GM21576 (cell line): ENCODE measurements around the gene FGD3.

Experiments used
- ATAC-seq: cut with Tn5 transposase; IDR thresholded peaks from one replicate; pipeline ENCODE4 v1.9.1; 2021; ENCODE audit warnings: mild to moderate bottlenecking, moderate library complexity; ENCODE audit not compliant: unreplicated experiment

The FGD3 gene

DNA sequence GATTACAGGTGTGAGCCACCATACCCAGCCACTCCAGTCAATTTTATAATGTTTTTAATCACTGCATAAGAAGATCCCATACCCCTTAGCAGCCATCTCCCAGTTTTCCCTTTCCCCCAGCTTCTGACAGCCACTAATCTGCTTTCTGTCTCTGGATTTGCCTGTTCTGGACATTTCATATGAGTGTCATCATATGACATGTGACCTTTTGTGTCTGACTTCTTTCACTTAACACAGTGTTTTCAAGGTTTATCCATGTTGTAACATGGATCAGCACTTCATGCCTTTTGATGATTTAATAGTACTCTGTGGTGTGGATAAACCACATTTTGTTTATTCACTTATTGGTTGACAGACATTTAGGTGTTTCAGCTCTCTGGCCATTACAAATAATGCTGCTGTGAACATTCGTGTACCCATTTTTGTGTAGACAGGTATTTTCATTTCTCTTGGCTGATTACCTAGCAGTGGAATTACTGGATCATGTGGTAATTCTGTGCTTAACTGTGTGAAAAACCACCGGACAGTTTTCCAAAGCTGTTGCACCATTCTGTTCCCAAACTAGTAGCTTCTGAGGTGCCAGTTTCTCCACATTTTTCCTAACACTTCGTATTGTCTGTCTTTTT lies 119.8 kb downstream of the FGD3 start:
- no peak for ATAC-seq

DNA sequence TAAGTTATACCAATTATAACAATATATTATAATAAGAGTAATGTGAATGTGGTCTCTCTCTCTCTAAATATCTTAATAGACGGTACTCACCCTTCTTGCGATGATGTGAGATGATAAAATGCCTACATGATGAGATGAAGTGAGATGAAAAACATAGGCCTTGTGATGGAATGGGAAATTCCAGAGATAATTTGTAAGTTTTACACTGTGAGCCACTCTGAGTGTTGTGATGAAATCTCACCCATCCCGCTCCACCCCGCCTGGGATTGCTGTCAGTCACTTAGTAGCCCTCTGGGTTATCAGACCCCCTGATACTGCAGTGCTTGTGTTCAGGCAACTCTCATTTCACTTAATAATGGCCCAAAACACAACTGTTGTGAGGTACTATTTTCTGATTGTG lies 121.6 kb downstream of the FGD3 start:
- no peak for ATAC-seq

DNA sequence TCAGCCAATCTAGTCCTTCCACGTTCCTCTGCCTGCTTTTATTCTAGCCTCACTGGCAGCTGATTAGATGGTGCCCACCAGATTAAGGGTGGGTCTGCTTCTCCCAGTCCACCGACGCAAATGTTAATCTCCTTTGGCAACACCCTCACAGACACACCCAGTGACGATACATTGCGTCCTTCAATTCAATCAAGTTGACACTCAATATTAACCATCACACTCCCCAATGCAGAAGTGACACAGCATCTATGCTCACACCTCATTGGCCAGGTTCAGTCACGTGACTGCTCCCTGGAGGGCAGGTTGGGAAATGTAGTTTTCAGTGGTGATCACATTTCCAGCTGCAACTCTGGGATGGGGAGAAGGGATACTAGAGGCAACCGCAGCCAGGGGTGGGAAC lies 124.1 kb downstream of the FGD3 start:
- ATAC-seq: no peak

- no peak for ATAC-seq
These were observed 125.1 kb downstream of the FGD3 start for GRCh38 chr9:93072383-93072795.

- no peak for ATAC-seq
These were observed 128.9 kb downstream of the FGD3 start for GRCh38 chr9:93076101-93076791.

GRCh38 chr9:93076792-93077128 lies 129.4 kb downstream of the FGD3 start:
- ATAC-seq: no peak

GRCh38 chr9:93077367-93077766 lies 130.0 kb downstream of the FGD3 start:
- ATAC-seq: no peak

- no peak for ATAC-seq
These were observed 130.5 kb downstream of the FGD3 start for GRCh38 chr9:93077811-93078210.

DNA sequence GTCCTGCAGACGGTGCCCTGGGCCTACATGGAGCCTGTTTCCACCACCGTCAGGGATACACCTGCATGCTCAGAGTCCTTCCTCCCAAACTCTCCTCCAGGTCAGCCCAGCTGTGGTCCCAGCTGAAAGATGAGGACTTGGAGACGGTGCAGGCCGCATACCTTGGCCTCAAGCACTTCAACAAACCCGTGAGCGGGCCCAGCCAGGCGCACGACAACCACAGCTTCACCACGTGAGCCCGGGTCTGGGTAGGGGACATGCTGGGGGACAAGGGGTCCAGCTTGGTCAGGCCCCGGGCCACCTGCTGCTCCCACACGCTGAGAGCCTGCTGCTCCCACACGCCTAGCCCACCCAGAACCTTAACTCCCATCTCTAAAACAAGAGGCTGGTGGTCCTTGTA lies 132.0 kb downstream of the FGD3 start:
- no peak for ATAC-seq

DNA sequence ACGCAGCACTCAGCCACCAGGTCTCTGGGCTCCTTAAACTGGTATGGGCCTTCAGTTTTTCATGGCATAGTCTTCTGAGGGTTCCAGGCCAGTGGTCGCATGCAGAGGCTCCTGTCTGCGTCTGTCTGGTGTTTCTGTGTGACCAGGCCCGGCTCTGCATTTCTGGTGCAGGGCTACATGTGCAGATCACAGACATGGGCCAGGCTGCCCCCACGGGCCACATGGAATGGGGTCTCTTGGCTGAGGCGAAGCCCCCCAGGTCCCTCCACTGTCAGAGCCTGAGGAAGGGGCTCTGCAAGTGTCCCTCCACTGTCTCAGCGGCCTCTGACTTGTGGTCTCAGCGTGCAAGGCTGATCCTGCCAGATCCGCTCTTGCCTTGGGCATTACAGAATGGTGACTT lies 133.1 kb downstream of the FGD3 start:
- ATAC-seq: no peak

DNA sequence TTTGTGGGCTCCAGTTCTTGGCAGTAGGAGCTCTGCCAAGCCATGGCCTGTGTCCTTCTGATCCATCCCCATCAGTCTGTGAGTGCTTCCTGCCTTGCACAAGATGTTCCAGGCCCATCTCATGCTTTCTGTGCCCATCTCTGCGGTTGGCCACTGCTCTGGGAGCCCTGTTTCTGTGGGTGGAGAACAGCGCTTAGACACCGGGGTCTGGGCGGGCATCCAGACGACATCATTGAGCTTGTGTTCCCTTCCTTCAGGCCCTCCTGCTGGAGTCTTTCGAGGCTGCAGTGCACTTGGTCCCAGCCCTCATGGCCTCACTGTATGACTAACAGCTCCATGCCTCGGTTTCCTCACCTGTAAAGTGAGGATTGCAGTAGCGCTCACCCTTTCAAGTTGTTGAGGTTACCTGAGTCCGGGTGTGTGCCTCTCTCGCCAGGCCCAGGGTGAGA lies 133.8 kb downstream of the FGD3 start:
- ATAC-seq: no peak

GRCh38 chr9:93081931-93082330 lies 134.6 kb downstream of the FGD3 start:
- no peak for ATAC-seq

GRCh38 chr9:93082841-93083411 lies 135.6 kb downstream of the FGD3 start:
- ATAC-seq: no peak

DNA sequence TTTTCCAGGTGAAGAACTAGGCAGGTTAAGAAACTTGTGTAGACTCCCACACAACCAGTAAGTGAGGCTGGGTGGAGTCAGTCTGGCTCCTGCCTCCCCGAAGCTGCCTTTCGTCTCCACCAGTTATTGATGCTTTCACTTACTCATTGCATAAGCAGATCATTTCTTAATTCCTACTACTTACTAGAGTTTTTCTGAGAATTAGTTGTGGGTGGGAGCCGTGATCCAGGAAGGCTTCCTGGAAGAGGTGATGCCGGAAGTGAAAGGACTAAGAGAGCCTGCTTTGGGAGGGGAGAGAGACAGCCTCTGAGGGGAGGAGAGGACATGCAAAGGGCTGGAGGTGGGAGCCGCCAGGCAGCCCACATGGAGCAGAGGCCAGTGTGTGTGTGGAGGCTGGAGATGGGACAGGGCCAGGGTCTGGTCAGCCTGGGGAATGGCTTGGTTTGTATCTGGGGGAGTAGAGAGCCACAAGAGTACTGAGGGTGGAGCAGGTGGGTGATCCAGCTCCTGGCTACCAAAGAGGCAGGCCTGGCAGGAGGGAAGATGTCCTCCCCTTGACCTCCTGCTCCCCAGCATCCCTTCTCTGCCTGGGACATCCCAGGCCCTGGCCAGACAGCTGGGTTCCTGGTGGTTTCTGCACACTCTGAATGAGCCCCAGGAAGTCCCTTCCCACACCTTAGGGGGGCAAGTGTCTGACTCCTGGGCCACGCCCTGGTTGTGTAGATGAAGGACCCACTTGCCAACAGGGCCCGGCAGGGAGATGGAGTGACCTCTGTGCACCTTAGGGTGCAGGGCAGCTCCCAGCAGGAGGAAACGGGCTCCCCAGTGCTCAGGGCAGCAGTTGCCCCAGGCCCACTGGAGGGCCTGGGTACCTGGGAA lies 136.5 kb downstream of the FGD3 start:
- no peak for ATAC-seq

GRCh38 chr9:93084471-93084881 lies 137.2 kb downstream of the FGD3 start:
- ATAC-seq: no peak

DNA sequence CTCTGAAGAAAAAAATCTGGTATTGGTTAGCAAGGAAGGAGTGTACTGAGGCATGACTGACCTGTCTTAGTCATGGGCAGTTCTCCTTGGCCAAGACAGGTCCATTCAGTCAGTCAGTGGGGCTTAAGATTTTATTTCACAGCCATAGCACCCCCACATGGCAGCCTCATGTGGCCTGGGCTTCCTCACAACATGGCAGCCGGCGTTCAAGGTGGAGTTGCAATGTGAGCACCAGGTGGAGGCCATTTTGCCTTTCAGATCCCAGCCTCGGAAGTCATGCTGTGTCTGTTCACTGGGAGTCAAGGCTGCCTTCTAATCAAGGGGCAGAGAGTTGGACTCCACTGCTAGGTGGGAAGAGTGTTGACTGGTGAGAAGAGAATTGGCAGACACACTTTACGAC lies 138.4 kb downstream of the FGD3 start:
- ATAC-seq: no peak
